Measurements from ENCODE around the gene ZNF469.

Gene ZNF469

GRCh38 chr16:88429387-88430184 lies 46.8 kb downstream of the ZNF469 start:
- DNase-seq = no peak

GRCh38 chr16:88430185-88430523 lies 47.4 kb downstream of the ZNF469 start:
- no peak for DNase-seq

GRCh38 chr16:88430524-88431446 lies 48.0 kb downstream of the ZNF469 start:
- no peak for DNase-seq

- DNase-seq = no peak
Observed at GRCh38 chr16:88431651-88432050, 48.9 kb downstream of the ZNF469 start.

GRCh38 chr16:88432174-88432573 lies 49.4 kb downstream of the ZNF469 start:
- DNase-seq = no peak
